ENCODE measurements around the gene RPL13. TPM values are rescaled to one million over a fixed set of nuclear protein-coding genes. Genes with fewer than 3 reads are reported as not detected.
A peak's percentile ranks its signal among the peaks of the same experiment; 100 is the strongest.

Gene RPL13
- 2,898 TPM for polyA plus RNA-seq (2013, experiment 1 of 2)
- 2,946 TPM for polyA plus RNA-seq (2013, experiment 2 of 2)

- Histone ChIP-seq H3K27me3 (ENCODE audit: control insufficient read depth in 1 of 2, insufficient read depth in 1 of 2, low read length in 2 of 2) (no peaks in the 10 kb centered on the region), H2BK5ac (ENCODE audit: low read depth, low read length, poor library complexity, severe bottlenecking) (peak within 1 kb of the TSS; percentile 96), H3K9me3 (ENCODE audit: control insufficient read depth, low read length) (no peaks in the 10 kb centered on the region), H3K4me3 (ENCODE audit: insufficient read depth in 1 of 2, low read depth in 1 of 2, low read length in 2 of 2) (peak within 1 kb of the TSS; percentile 82 to 87), H4K91ac (ENCODE audit: low read length) (peak within 1 kb of the TSS; percentile 94), H3K23ac (ENCODE audit: low read length in 2 of 2) (no peak within 1 kb of the TSS), H2AFZ (ENCODE audit: low read depth, low read length) (no peak within 1 kb of the TSS), H2BK12ac (ENCODE audit: low read length in 2 of 2) (peak within 1 kb of the TSS in 1 of 2 experiments; percentile 42), H3K79me1 (replicated peaks; ENCODE audit: low read length, poor library complexity, severe bottlenecking) (peaks cover 4% of the 10 kb centered on the region), H3K4me1 (ENCODE audit: control insufficient read depth, insufficient read depth, low read depth, low read length) (peaks cover 28% of the 10 kb centered on the region), H2AK5ac (ENCODE audit: low read length, severe bottlenecking) (peak within 1 kb of the TSS; percentile 88), H2BK15ac (ENCODE audit: low read depth, poor library complexity, severe bottlenecking) (peak within 1 kb of the TSS; percentile 98), H3K4me2 (ENCODE audit: low read length, poor library complexity, severe bottlenecking) (peak within 1 kb of the TSS; percentile 83), H3K36me3 (ENCODE audit: control insufficient read depth in 1 of 2, insufficient read depth in 2 of 2, low read depth in 1 of 2, low read length in 2 of 2) (peaks cover 65 to 70% of the 10 kb centered on the region in 2 experiments), H2BK120ac (ENCODE audit: low read depth, low read length) (peak within 1 kb of the TSS; percentile 89), H3K4ac (ENCODE audit: low read depth in 1 of 2, low read length in 2 of 2) (peak within 1 kb of the TSS; percentile 88 to 99), H3K27ac (ENCODE audit: low read length, poor library complexity, severe bottlenecking) (peak within 1 kb of the TSS; percentile 86), H4K8ac (ENCODE audit: low read length) (peak within 1 kb of the TSS; percentile 99), H3K18ac (ENCODE audit: low read depth in 1 of 2, low read length in 2 of 2) (peak within 1 kb of the TSS; percentile 93 to 98), H3K9ac (ENCODE audit: low read length) (peak within 1 kb of the TSS; percentile 99), H3K14ac (ENCODE audit: low read length in 2 of 2) (peak within 1 kb of the TSS in 1 of 2 experiments; percentile 85)
- WGBS: under 1% methylated on average over 80 of the region's 87 CpGs
- DNase-seq: peak; percentile 98
Measured at GRCh38 chr16:89560378-89561141, at the start of gene RPL13. Gene RPL13, plus strand, starts transcription at chr16:89560682. Its CDS starts 278 bp downstream, at chr16:89560960.

- Histone ChIP-seq H2BK15ac (ENCODE audit: low read depth, poor library complexity, severe bottlenecking) (no peak overlapping the region), H4K91ac (ENCODE audit: low read length) (no peak overlapping the region), H2BK120ac (ENCODE audit: low read depth, low read length) (no peak overlapping the region), H3K4me2 (ENCODE audit: low read length, poor library complexity, severe bottlenecking) (no peak overlapping the region), H2AK5ac (ENCODE audit: low read length, severe bottlenecking) (no peak overlapping the region), H3K4me3 (ENCODE audit: insufficient read depth in 1 of 2, low read depth in 1 of 2, low read length in 2 of 2) (no peak overlapping the region), H3K4me1 (ENCODE audit: control insufficient read depth, insufficient read depth, low read depth, low read length) (peaks cover 18% of the 10 kb centered on the region), H2BK12ac (ENCODE audit: low read length in 2 of 2) (no peak overlapping the region), H3K9ac (ENCODE audit: low read length) (peak overlapping the region; percentile 44), H3K14ac (ENCODE audit: low read length in 2 of 2) (no peak overlapping the region), H2BK5ac (ENCODE audit: low read depth, low read length, poor library complexity, severe bottlenecking) (no peak overlapping the region), H3K9me3 (ENCODE audit: control insufficient read depth, low read length) (no peaks in the 10 kb centered on the region), H3K23ac (ENCODE audit: low read length in 2 of 2) (no peak overlapping the region), H3K27me3 (ENCODE audit: control insufficient read depth in 1 of 2, insufficient read depth in 1 of 2, low read length in 2 of 2) (no peaks in the 10 kb centered on the region), H3K36me3 (ENCODE audit: control insufficient read depth in 1 of 2, insufficient read depth in 2 of 2, low read depth in 1 of 2, low read length in 2 of 2) (peaks cover 48 to 52% of the 10 kb centered on the region in 2 experiments), H2AFZ (ENCODE audit: low read depth, low read length) (no peak overlapping the region), H3K18ac (ENCODE audit: low read depth in 1 of 2, low read length in 2 of 2) (no peak overlapping the region), H4K8ac (ENCODE audit: low read length) (no peak overlapping the region), H3K4ac (ENCODE audit: low read depth in 1 of 2, low read length in 2 of 2) (no peak overlapping the region), H3K27ac (ENCODE audit: low read length, poor library complexity, severe bottlenecking) (no peak overlapping the region), H3K79me1 (replicated peaks; ENCODE audit: low read length, poor library complexity, severe bottlenecking) (peaks cover 26% of the 10 kb centered on the region)
- WGBS: 94% methylated on average over 5 of the region's 8 CpGs
- no peak for DNase-seq
Measured at GRCh38 chr16:89511374-89511773, 49.1 kb upstream of the RPL13 start.

GRCh38 chr16:89512453-89512852, 48.0 kb upstream of the RPL13 start:
- no peaks in the 10 kb centered on the region for H3K9me3 ChIP-seq (ENCODE audit: control insufficient read depth, low read length)
- no peak overlapping the region for H3K27ac ChIP-seq (ENCODE audit: low read length, poor library complexity, severe bottlenecking)
- no peak overlapping the region for H2BK120ac ChIP-seq (ENCODE audit: low read depth, low read length)
- no peak overlapping the region for H3K4me3 ChIP-seq (ENCODE audit: insufficient read depth in 1 of 2, low read depth in 1 of 2, low read length in 2 of 2)
- H2AFZ ChIP-seq (ENCODE audit: low read depth, low read length): no peak overlapping the region
- H3K4ac ChIP-seq (ENCODE audit: low read depth in 1 of 2, low read length in 2 of 2): no peak overlapping the region
- no peak for DNase-seq
- no peak overlapping the region for H4K91ac ChIP-seq (ENCODE audit: low read length)
- no peak overlapping the region for H3K23ac ChIP-seq (ENCODE audit: low read length in 2 of 2)
- H3K9ac ChIP-seq (ENCODE audit: low read length): no peak overlapping the region
- H3K27me3 ChIP-seq (ENCODE audit: control insufficient read depth in 1 of 2, insufficient read depth in 1 of 2, low read length in 2 of 2): no peaks in the 10 kb centered on the region
- no peak overlapping the region for H4K8ac ChIP-seq (ENCODE audit: low read length)
- no peak overlapping the region for H2BK12ac ChIP-seq (ENCODE audit: low read length in 2 of 2)
- peaks cover 12% of the 10 kb centered on the region for H3K4me1 ChIP-seq (ENCODE audit: control insufficient read depth, insufficient read depth, low read depth, low read length)
- no peak overlapping the region for H2AK5ac ChIP-seq (ENCODE audit: low read length, severe bottlenecking)
- H3K14ac ChIP-seq (ENCODE audit: low read length in 2 of 2): no peak overlapping the region
- H3K4me2 ChIP-seq (ENCODE audit: low read length, poor library complexity, severe bottlenecking): no peak overlapping the region
- WGBS: 96% methylated on average over 5 of the region's 9 CpGs
- peaks cover 58 to 61% of the 10 kb centered on the region in 2 experiments for H3K36me3 ChIP-seq (ENCODE audit: control insufficient read depth in 1 of 2, insufficient read depth in 2 of 2, low read depth in 1 of 2, low read length in 2 of 2)
- H3K79me1 ChIP-seq (replicated peaks; ENCODE audit: low read length, poor library complexity, severe bottlenecking): peaks cover 28% of the 10 kb centered on the region
- no peak overlapping the region for H2BK15ac ChIP-seq (ENCODE audit: low read depth, poor library complexity, severe bottlenecking)
- no peak overlapping the region for H2BK5ac ChIP-seq (ENCODE audit: low read depth, low read length, poor library complexity, severe bottlenecking)
- no peak overlapping the region for H3K18ac ChIP-seq (ENCODE audit: low read depth in 1 of 2, low read length in 2 of 2)

- no peak overlapping the region for H2BK120ac ChIP-seq (ENCODE audit: low read depth, low read length)
- no peak overlapping the region for H2AK5ac ChIP-seq (ENCODE audit: low read length, severe bottlenecking)
- WGBS: 83% methylated on average over 9 of the region's 9 CpGs
- no peak overlapping the region for H4K91ac ChIP-seq (ENCODE audit: low read length)
- no peak overlapping the region for H3K23ac ChIP-seq (ENCODE audit: low read length in 2 of 2)
- H3K79me1 ChIP-seq (replicated peaks; ENCODE audit: low read length, poor library complexity, severe bottlenecking): peaks cover 36% of the 10 kb centered on the region
- no peak overlapping the region for H3K18ac ChIP-seq (ENCODE audit: low read depth in 1 of 2, low read length in 2 of 2)
- no peak overlapping the region for H3K27ac ChIP-seq (ENCODE audit: low read length, poor library complexity, severe bottlenecking)
- H2BK12ac ChIP-seq (ENCODE audit: low read length in 2 of 2): no peak overlapping the region
- no peak overlapping the region for H2AFZ ChIP-seq (ENCODE audit: low read depth, low read length)
- H3K27me3 ChIP-seq (ENCODE audit: control insufficient read depth in 1 of 2, insufficient read depth in 1 of 2, low read length in 2 of 2): no peaks in the 10 kb centered on the region
- DNase-seq: no peak
- H3K4me2 ChIP-seq (ENCODE audit: low read length, poor library complexity, severe bottlenecking): no peak overlapping the region
- no peak overlapping the region for H3K9ac ChIP-seq (ENCODE audit: low read length)
- no peak overlapping the region for H3K4me3 ChIP-seq (ENCODE audit: insufficient read depth in 1 of 2, low read depth in 1 of 2, low read length in 2 of 2)
- H3K4ac ChIP-seq (ENCODE audit: low read depth in 1 of 2, low read length in 2 of 2): no peak overlapping the region
- no peak overlapping the region for H2BK5ac ChIP-seq (ENCODE audit: low read depth, low read length, poor library complexity, severe bottlenecking)
- no peak overlapping the region for H4K8ac ChIP-seq (ENCODE audit: low read length)
- H3K4me1 ChIP-seq (ENCODE audit: control insufficient read depth, insufficient read depth, low read depth, low read length): no peaks in the 10 kb centered on the region
- H3K36me3 ChIP-seq (ENCODE audit: control insufficient read depth in 1 of 2, insufficient read depth in 2 of 2, low read depth in 1 of 2, low read length in 2 of 2): peaks cover 86 to 90% of the 10 kb centered on the region in 2 experiments
- no peaks in the 10 kb centered on the region for H3K9me3 ChIP-seq (ENCODE audit: control insufficient read depth, low read length)
- H2BK15ac ChIP-seq (ENCODE audit: low read depth, poor library complexity, severe bottlenecking): no peak overlapping the region
- H3K14ac ChIP-seq (ENCODE audit: low read length in 2 of 2): no peak overlapping the region
Measured at GRCh38 chr16:89517128-89517527, 43.4 kb upstream of the RPL13 start.

Data from mesenchymal stem cell (in vitro differentiated cells and primary cell).